CD14-positive monocyte (primary cell): ENCODE results near the gene MAGOHB. TPM values are rescaled to one million over a fixed set of nuclear protein-coding genes. Genes with fewer than 3 reads are reported as not detected.
A peak's percentile ranks its signal among the peaks of the same experiment; 100 is the strongest.

Source experiments
- DNase-seq, 3 donors: peaks; one replicate each; pipeline ENCODE4 v3.0.0-alpha.2; 2011 to 2022
- H2AFZ ChIP-seq: 2 replicates; pipeline ENCODE4 v1.6.0; 2012; ENCODE audit warnings: mild to moderate bottlenecking, low read depth, low read length, inconsistent platforms; ENCODE audit not compliant: insufficient read depth, poor library complexity, severe bottlenecking
- H3K27ac ChIP-seq, 2 donors: 1 replicate in 1 of 2; 2 replicates in 1 of 2; pipeline ENCODE4 v1.5.1; 2012 to 2013; ENCODE audit warnings: low read length in 2 of 2, control low read depth in 1 of 2, inconsistent platforms in 1 of 2, low read depth in 1 of 2, mild to moderate bottlenecking in 1 of 2
- H3K27me3 ChIP-seq, 2 donors: one replicate each; pipeline versions ENCODE4 v1.6.0 to v1.6.1; 2011 to 2013; ENCODE audit warnings: low read length in 2 of 2; ENCODE audit not compliant: control insufficient read depth in 2 of 2, insufficient read depth in 2 of 2
- H3K36me3 ChIP-seq, 2 donors: replicated peaks in 1 of 2; 1 replicate in 1 of 2; 2 replicates in 1 of 2; pipeline versions ENCODE4 v1.5.1 to v1.6.1; 2012 to 2013; ENCODE audit warnings: low read length in 2 of 2, control low read depth in 1 of 2, inconsistent platforms in 1 of 2, mild to moderate bottlenecking in 1 of 2; ENCODE audit not compliant: insufficient read depth in 2 of 2, control insufficient read depth in 1 of 2
- H3K4me1 ChIP-seq, 2 donors: 1 replicate in 1 of 2; 2 replicates in 1 of 2; pipeline versions ENCODE4 v1.5.1 to v1.6.1; 2012 to 2013; ENCODE audit warnings: low read length in 2 of 2, control low read depth in 1 of 2, inconsistent platforms in 1 of 2, mild to moderate bottlenecking in 1 of 2, moderate library complexity in 1 of 2; ENCODE audit not compliant: insufficient read depth in 2 of 2, control insufficient read depth in 1 of 2
- H3K4me2 ChIP-seq: replicated peaks from 2 replicates; pipeline ENCODE3; 2012; ENCODE audit warnings: low read length, moderate library complexity, mild to moderate bottlenecking; ENCODE audit not compliant: poor library complexity, severe bottlenecking; ENCODE audit errors: extremely low read depth
- H3K4me3 ChIP-seq, 3 experiments: fragments of 200-600 bp in 1 of 3; sonication (generic) in 1 of 3; replicated peaks in 1 of 3; 1 replicate in 2 of 3; 2 replicates in 1 of 3; pipeline ENCODE4 v1.5.1; 2011 to 2013; ENCODE audit warnings: low read length in 3 of 3, mild to moderate bottlenecking in 3 of 3, control low read depth in 2 of 3, low read depth in 2 of 3, inconsistent platforms in 1 of 3, moderate library complexity in 1 of 3
- H3K79me2 ChIP-seq: 2 replicates; pipeline ENCODE4 v1.6.0; 2012; ENCODE audit warnings: mild to moderate bottlenecking, control low read depth, inconsistent platforms, low read length, moderate library complexity; ENCODE audit not compliant: insufficient read depth
- H3K9ac ChIP-seq: 2 replicates; pipeline ENCODE4 v1.6.0; 2017; ENCODE audit warnings: low read length, mild to moderate bottlenecking; ENCODE audit not compliant: insufficient read depth, poor library complexity, severe bottlenecking
- H3K9me3 ChIP-seq, 2 donors: replicated peaks in 1 of 2; 1 replicate in 1 of 2; 2 replicates in 1 of 2; pipeline versions ENCODE4 v1.5.1 to v1.6.1; 2012 to 2013; ENCODE audit warnings: low read length in 2 of 2, control low read depth in 1 of 2; ENCODE audit not compliant: control insufficient read depth in 1 of 2, insufficient read depth in 1 of 2
- H4K20me1 ChIP-seq: 2 replicates; pipeline ENCODE4 v1.6.0; 2012; ENCODE audit warnings: mild to moderate bottlenecking, low read length, control low read depth, moderate library complexity; ENCODE audit not compliant: insufficient read depth
- H3K27ac Mint-ChIP-seq, 7 donors: one replicate each; pipeline ENCODE4 v1.8.0; 2020; ENCODE audit warnings: mild to moderate bottlenecking in 7 of 7, mixed read lengths in 7 of 7, moderate library complexity in 6 of 7, inconsistent platforms in 2 of 7
- H3K27me3 Mint-ChIP-seq, 3 donors: one replicate each; pipeline ENCODE4 v1.8.0; 2021 to 2022; ENCODE audit warnings: low read depth in 3 of 3, mild to moderate bottlenecking in 3 of 3, mixed read lengths in 3 of 3, moderate library complexity in 3 of 3, inconsistent platforms in 1 of 3
- H3K36me3 Mint-ChIP-seq, 2 donors: one replicate each; pipeline ENCODE4 v1.8.0; 2020; ENCODE audit warnings: mixed read lengths in 2 of 2, inconsistent platforms in 1 of 2, mild to moderate bottlenecking in 1 of 2
- H3K4me1 Mint-ChIP-seq: one replicate; pipeline ENCODE4 v1.8.0; 2020; ENCODE audit warnings: mild to moderate bottlenecking, mixed read lengths
- H3K4me3 Mint-ChIP-seq, 2 donors: one replicate each; pipeline ENCODE4 v1.8.0; 2020; ENCODE audit warnings: mild to moderate bottlenecking in 2 of 2, mixed read lengths in 2 of 2, moderate library complexity in 1 of 2
- H3K9me3 Mint-ChIP-seq, 7 donors: one replicate each; pipeline ENCODE4 v1.8.0; 2020 to 2022; ENCODE audit warnings: mixed read lengths in 7 of 7, mild to moderate bottlenecking in 6 of 7, moderate library complexity in 6 of 7, inconsistent platforms in 2 of 7
- CTCF ChIP-seq: fragments of 200-600 bp; IDR thresholded peaks from one replicate; pipeline ENCODE4 v1.8.0; 2022; ENCODE audit warnings: antibody characterized with exemption, mild to moderate bottlenecking
- WGBS: methylation state at CpG from one replicate; pipeline ENCODE4 v1.1.5; 2013; ENCODE audit warnings: missing lambda C conversion rate; ENCODE audit not compliant: insufficient coverage; 5-methylcytosine and 5-hydroxymethylcytosine counted together
- intact Hi-C, 2 donors: fragments of 100-400 bp; cut with micrococcal nuclease; formaldehyde crosslinking; loops; one replicate each; pipeline versions ENCODE4 v1.15.0 to v1.15.1; 2023
- polyA plus RNA-seq, 3 donors: library from polyadenylated mRNA; depleted of rRNA in 1 of 3; unstranded in 2 of 3; stranded (reverse) in 1 of 3; fragments of 300-500 nt in 2 of 3; fragments of >200 nt in 1 of 3; fragmentation: Illumina TruSeq in 2 of 3; gene quantifications; 1 replicate in 2 of 3; 2 replicates in 1 of 3; pipeline ENCODE4 v1.2.3, GENCODE V29; 2012 to 2021

MAGOHB gene
- polyA plus RNA-seq, 3 donors, result 6.9 to 23.5 (median 19.5) TPM

DNA sequence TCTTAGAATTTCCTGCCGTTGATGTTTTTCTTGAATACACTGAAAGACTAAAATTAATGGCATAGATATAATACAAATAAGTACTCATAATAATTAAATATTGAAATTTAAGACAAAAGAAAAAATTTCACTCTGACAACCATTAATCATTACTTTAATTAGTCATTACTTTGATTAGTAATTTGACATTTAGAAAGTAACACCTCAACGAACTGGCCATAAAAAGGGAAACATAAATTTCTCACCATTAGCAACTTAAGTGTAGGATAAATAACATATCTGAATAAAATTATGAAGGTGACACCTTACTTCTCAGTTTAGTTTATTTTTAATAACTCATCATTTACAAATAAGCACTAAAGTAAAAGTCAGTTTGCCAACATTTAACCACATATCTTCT, 17.5 kb downstream of the MAGOHB start:
- no peak overlapping the region for H3K4me2 ChIP-seq
- H3K79me2 ChIP-seq, result no peaks in the 10 kb centered on the region
- no peaks in the 10 kb centered on the region for H3K9me3 Mint-ChIP-seq
- no peak for DNase-seq
- no peak for TF ChIP-seq CTCF
- WGBS, result no CpG with 5 or more reads among the region's 2 CpGs
- intact Hi-C loops, result no loop called here
- H3K4me3 ChIP-seq, result no peak overlapping the region
- no peak overlapping the region for H3K4me3 Mint-ChIP-seq
- no peaks in the 10 kb centered on the region for H3K4me1 ChIP-seq
- no peak overlapping the region for H3K9ac ChIP-seq
- no peaks in the 10 kb centered on the region for H3K27me3 Mint-ChIP-seq
- no peaks in the 10 kb centered on the region for H4K20me1 ChIP-seq
- H3K27ac ChIP-seq, result no peak overlapping the region
- no peaks in the 10 kb centered on the region for H3K4me1 Mint-ChIP-seq
- no peaks in the 10 kb centered on the region for H3K27me3 ChIP-seq
- H3K36me3 ChIP-seq, result peaks cover 0 to 4% of the 10 kb centered on the region in 2 donors
- H3K9me3 ChIP-seq, result no peaks in the 10 kb centered on the region
- H3K36me3 Mint-ChIP-seq, result peaks cover 26 to 36% of the 10 kb centered on the region in 2 donors
- no peak overlapping the region for H2AFZ ChIP-seq
- H3K27ac Mint-ChIP-seq, result no peak overlapping the region

GRCh38 chr12:10590966-10591365, 22.4 kb downstream of the MAGOHB start:
- Histone ChIP-seq H3K9me3 (no peaks in the 10 kb centered on the region), H3K4me2 (no peak overlapping the region), H4K20me1 (no peaks in the 10 kb centered on the region), H3K9ac (no peak overlapping the region), H3K4me1 (no peaks in the 10 kb centered on the region), H3K4me3 (no peak overlapping the region), H3K27ac (no peak overlapping the region), H3K27me3 (no peaks in the 10 kb centered on the region), H3K79me2 (no peaks in the 10 kb centered on the region), H2AFZ (no peak overlapping the region), H3K36me3 (no peaks in the 10 kb centered on the region)
- TF ChIP-seq CTCF, result no peak
- Mint-ChIP-seq H3K27ac (peak overlapping the region in 1 of 7 donors; percentile 12), H3K27me3 (no peaks in the 10 kb centered on the region), H3K36me3 (peaks cover 28 to 38% of the 10 kb centered on the region in 2 donors), H3K9me3 (no peaks in the 10 kb centered on the region), H3K4me1 (no peaks in the 10 kb centered on the region), H3K4me3 (no peak overlapping the region)
- no peak for DNase-seq
- intact Hi-C loops, result no loop called here
- 100% methylated on average over 1 of the region's 3 CpGs for WGBS
